ENCODE data around the gene P4HA3.
"Not testable (repeated sequence)": the region's sequence is repeated elsewhere in the genome, so short reads cannot be mapped to it uniquely, and the experiment has no call there.

The P4HA3 gene

GRCh38 chr11:74311352-74311926, at the start of gene P4HA3:
Gene P4HA3, minus strand, starts transcription at chr11:74311640. Its CDS starts 29 bp downstream, at chr11:74311611.
- FAIRE-seq = no peak

- FAIRE-seq = no peak
Observed at GRCh38 chr11:74357449-74357848, 46.0 kb upstream of the P4HA3 start.

- FAIRE-seq = no peak
Observed at GRCh38 chr11:74355626-74356025, 44.2 kb upstream of the P4HA3 start.

DNA sequence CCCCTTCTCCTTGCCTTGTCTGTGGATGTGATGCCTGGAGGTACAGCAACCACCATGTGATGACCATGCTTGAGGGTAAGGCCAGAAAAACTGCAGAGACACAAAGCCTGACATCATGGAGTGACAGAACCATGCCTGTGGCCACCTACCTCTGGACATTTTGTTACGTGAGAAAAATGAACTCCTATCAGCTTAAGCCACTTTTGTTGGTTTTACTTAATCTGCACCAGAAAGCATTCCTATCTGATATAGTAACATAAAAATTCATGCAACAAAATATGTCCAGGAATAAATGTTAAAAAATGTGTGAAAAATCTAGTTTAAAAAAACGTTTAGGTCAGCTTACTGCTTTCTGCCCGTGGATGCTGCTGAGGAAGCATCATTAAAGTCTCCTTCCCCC, 42.6 kb upstream of the P4HA3 start:
- no peak for FAIRE-seq

DNA sequence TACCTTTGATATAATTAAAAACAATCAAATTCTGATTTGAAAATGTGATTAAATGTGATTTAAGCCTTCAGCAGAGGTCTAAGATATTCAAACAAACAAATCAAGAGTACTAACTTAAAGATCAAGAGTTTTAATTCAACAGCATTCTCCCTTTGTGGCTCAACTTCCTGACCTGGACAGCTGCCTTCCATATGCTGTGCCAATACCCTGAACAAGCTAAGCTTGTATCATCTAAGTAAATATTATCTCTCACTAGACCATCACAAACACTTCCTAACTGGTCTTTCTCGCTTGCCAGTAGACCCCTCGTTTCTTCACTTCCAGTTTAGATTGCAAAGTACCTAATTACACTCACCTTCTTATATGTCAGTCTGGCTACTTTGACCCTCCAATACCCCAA, 35.9 kb upstream of the P4HA3 start:
- no peak for FAIRE-seq

- no peak for FAIRE-seq
Observed at GRCh38 chr11:74345420-74345819, 34.0 kb upstream of the P4HA3 start.

- FAIRE-seq = no peak
Observed at GRCh38 chr11:74341921-74342320, 30.5 kb upstream of the P4HA3 start.

- no peak for FAIRE-seq
Observed at GRCh38 chr11:74339619-74340018, 28.2 kb upstream of the P4HA3 start.

DNA sequence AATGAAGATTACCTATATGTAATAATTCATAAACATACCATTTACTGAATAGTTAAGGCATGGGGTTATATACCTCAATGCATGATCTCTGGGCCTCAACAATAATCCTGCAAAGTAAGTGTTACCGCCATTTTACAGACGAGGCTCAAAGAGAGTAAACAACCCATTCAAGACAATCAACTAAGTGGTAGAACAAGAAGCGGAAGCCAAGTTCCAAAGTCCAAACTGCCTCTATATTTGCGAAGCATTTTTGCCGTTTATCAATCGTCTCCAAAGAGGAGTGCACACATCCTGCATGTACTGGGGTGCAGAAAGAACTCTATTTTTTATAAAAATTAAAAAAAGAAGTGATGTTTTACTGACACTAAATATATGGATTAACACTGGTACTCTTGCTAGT, 27.5 kb upstream of the P4HA3 start:
- no peak for FAIRE-seq

- no peak for FAIRE-seq
Observed at GRCh38 chr11:74333193-74333592, 21.8 kb upstream of the P4HA3 start.

DNA sequence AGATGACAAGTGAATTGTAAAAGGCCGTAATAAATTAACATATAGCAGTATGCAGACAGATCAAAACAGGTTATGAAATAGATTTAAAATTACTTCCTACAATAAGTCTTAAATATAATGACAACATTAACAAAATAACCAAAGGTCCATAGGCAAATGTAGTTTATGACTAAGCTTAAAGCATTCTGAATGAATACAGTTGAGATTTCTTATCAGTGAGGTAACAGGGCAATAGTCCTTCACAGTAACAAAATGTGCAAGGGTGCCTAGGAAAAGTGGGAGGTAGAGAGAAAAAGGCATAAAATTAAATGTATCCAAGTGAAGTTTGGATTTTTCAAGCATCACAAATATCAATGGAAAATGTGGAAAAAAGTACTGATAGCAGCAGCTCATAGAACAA, 20.9 kb upstream of the P4HA3 start:
- no peak for FAIRE-seq

GRCh38 chr11:74331000-74331399, 19.6 kb upstream of the P4HA3 start:
- FAIRE-seq = not testable (repeated sequence)

- FAIRE-seq = no peak
Observed at GRCh38 chr11:74330075-74330858, 18.8 kb upstream of the P4HA3 start.

- no peak for FAIRE-seq
Observed at GRCh38 chr11:74327076-74327475, 15.6 kb upstream of the P4HA3 start.

GRCh38 chr11:74326665-74327064, 15.2 kb upstream of the P4HA3 start:
- FAIRE-seq = no peak

GRCh38 chr11:74325649-74326645, 14.5 kb upstream of the P4HA3 start:
- no peak for FAIRE-seq

GRCh38 chr11:74322667-74323066, 11.2 kb upstream of the P4HA3 start:
- no peak for FAIRE-seq

- FAIRE-seq = no peak
Observed at GRCh38 chr11:74321487-74322188, 10.2 kb upstream of the P4HA3 start.

DNA sequence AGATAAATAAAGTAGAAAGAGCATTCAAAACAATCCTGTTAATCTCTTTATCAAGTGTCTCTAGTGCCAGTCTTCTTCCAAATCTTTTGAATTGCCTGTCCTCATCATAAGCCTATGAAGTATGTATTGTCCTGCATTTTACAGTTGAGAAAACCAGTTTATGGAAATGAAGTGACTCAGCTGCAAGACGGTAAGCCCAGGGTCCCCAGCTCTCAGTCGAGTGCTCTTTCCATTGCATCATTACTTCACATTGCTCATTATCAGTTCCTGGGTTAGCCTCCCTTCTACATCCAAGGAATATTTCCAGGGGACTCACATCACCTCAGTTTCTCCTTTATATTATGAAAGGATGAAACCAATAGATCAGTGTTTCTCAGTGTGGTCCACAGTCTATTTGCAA, 9.1 kb upstream of the P4HA3 start:
- FAIRE-seq = no peak

GRCh38 chr11:74319139-74319816, 7.8 kb upstream of the P4HA3 start:
- FAIRE-seq = no peak

DNA sequence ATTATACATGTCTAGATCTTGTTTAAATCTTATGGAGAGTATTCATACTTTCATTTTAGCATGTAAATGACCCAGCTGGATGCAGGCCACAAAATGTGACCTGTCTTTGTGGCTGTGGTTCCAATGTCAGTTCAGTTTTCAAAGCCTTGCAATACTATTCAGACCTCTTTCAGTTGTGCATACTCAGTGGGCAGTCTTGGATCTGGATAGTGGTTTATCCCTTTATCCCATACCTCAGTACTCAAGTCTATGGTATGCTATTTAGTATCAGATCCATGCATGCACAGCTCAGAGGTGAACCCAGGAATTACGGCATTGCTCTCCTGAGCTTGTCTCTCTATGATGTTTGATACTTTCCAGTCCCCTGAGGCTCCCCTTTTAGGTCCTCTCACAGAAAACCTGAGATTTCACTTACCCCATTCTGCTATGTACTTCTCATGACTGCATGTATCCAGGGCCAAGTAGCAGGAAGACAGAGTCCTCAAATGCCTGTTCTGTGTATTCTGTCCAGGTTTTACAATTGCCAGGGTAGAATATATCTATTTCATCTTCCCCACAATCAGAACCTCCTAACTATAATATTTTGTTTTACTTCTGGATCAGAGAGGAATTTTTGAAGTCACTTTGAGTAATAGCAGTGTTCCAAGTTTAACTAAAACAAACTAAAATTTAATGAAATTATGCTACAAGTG, 6.9 kb upstream of the P4HA3 start:
- FAIRE-seq = no peak
